CMK (cell line): ENCODE data around the gene PRAC1.
A peak's percentile ranks its signal among the peaks of the same experiment; 100 is the strongest.

Source experiments
- DNase-seq: peaks from one replicate; pipeline ENCODE4 v3.0.0-alpha.2; 2010; ENCODE audit warnings: low read depth

Gene PRAC1

DNA sequence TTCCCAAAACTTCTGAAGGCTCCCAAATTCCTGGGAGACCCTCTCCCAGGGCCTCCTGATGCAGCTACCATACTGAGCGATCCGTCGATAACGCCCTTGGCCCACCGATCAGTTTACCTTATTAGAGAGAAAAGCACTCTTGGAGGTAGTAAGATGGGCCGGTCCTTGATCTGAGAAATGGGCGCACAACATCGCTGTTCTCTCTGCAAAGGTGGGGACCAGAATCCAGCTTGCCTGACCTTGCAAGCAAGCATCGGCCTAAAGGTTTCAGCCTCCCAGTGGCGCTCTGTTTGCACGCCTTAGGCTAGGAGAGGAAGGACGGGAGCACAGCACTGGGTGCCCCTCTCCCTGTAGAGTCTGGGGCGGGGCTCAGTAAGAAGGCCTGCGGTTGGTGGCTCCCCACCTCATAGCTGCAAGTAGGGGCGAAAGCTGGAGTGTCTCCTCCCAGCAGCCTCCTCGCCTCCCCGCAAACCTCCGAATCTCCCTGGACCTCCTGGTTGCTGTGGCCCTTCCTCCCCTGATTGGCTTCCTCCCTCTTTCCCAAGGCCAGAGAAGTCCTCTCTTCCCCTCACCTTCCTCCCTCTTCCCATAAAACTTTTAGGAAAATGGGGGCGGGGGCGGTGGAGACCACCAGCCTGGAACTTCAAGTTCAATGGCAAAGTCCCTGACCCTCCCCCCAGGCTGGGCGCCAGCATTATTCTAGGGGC, at the start of gene PRAC1:
Gene PRAC1 (minus strand): TSS at position 318 of the 707 bp plus-strand sequence. CDS start 126 bp downstream, at position 192.
- DNase-seq, result no peak

DNA sequence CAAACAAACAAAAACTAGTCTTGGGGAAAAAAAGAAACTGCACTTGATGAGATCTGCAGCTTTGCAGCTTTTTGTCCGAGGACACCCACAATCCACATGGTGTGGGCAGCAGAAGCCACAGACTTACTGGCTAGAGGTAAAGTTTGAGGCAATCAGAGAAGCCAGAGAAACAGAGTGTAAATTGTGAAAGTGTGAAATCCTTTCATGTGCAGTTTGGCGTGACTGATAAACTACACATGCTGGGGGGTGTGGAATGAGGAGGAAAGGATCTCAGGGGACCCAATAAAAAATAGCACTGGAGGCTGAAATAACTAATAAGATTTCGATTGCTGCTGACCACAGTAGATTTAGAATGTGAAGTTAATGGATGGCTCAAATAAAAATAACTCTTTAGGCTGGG, 48.6 kb upstream of the PRAC1 start:
- no peak for DNase-seq

DNA sequence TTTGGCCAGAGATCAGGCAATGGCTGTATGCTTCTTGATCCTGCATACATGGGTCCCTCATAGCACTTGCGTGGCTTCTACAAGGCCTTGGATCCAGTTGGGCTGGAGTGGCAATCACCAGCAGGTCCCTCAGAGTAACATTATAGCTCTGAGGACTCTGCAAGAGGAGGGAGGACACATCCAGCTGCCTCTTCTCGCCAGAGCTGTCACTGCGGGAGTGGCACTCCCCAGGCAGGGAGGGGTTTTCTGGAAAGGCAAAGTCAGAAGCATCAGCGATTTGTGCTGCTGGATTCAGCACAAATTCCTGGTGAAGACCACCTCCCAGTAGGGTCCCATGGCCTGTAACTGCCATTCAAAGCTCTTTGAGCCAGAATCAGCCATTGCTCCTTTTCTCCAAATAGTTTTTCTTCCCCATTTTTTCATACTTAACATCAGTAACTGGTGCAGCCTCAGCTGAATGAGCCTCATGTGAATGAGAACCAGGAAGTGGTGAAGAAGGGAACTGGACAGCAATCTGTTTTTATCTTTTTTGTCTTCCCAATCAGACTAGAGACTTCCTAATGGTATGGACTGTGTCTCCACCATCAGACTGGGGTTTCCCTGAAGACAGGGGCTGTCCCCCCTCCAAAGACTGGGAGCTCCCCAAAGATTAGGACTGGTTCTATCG, 46.8 kb upstream of the PRAC1 start:
- DNase-seq, result no peak

DNA sequence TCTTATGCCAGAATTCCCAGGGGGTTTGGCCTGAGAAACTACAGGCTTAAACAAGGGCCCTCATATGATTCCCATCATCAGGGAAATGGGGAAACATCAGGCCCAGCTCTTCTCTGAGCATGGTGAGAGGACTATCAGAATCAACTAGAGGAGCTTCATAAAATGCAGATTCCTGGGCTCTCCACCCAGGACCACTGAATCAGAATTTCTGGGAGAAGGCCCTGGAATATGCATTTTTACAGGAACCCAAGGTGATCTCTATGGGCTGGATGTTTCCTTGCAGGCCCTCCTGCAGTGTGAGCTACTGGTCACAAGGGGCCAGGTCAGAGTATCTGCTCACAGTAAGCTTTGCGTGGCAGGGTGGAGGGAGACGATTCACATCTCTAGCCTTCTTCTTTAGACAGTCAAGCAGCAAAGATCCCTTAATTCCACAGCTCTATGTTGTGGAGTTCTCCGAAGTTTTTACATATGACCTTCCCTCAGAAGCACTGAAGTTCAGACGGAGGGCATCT, 45.0 kb upstream of the PRAC1 start:
- DNase-seq, result no peak

DNA sequence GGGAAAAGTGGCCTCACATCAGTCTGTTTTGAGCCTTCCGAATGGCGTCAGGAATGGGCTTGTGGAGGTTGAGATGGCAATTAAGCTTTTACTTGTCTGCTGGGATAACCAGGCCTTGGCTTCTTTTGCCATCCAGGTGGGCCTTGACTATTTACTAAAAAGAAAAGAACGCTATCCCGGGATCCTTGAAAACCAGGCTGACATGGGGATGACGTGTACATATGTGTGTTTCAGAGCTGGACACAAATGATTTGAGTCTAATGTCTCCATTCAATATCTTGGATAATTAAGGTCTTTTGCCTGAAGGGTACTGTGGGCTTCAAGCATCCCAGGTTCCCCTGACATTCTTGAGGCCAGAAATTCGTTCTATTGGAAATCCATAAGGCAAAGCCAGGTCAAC, 38.8 kb upstream of the PRAC1 start:
- no peak for DNase-seq

DNA sequence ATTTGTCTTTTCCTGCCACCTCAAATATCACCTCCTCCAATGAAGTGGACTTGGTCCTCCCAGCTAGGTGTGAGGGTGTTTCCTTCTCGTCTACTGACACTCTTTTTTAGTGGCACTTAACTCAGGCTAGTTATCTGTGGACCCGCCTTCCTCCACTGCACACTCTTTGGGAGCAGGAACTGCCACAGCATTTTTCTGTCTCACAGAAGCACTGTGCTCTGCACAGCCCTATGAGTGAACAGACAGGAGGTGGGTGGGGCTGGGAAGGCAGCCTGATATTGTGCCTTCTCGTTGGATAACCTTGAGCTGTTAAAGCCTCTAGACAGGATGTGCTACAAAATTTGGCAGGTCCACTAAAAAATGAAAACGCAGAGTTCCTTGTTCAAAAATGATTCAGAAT, 38.1 kb upstream of the PRAC1 start:
- DNase-seq, result no peak

DNA sequence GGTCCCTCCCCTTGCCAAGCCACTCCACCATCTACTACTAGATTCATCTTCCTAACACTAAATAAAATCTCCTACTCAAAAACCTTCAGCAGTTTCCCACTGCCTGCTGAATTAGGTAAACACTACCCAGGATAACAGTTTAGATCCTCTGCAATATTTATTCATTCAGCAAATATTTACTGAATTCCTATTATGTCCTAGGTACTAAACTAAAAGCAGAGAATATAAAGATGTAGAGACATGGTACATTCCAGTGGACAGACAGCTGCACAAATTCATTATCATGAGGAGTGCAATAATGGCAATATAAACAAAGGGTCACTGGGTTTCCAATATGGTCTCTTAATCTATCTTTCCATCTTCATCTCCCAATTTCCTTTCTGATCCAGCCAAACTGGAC, 37.0 kb upstream of the PRAC1 start:
- DNase-seq, result no peak

DNA sequence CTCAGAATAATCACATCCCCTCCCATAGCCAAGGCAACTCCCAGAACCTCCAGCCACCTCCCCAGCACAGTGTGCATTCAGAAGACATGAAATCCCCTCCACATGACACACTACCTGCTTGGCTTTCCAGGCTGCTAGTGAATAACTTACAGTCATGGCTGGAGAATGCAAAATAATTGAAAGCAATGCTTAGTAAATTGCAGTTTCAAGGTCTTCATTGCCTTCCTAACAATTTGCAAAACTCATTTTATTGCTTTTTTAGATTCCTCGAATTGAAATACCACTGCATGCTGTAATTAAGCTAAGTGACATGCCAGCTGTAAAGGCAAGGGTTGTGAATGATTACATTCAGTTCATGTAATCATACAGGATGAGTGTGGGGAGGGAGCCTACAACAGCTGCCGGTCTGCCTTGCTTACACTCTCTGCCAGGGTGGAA, 35.2 kb upstream of the PRAC1 start:
- DNase-seq, result no peak

DNA sequence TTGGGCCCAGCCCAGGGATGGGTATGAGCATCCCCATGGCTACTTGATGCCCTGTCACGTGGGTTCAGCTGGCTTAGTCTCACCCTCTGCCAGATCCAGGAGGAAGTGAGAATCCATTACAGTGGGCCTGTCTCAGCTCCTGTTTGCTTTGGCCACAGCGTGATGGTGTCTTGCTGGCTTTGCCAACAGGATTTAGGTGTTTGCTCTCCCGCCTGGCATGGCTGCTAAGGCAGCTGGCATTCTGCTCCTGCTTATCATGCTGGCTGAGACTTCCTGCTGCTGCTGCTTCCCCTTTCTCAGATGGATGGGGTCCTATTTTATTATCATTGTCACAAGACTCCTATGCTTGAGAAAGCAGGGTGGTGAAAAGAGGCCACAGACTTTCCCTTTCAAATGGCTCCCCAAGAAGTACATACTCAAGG, 34.5 kb upstream of the PRAC1 start:
- DNase-seq, result peak; percentile 12

DNA sequence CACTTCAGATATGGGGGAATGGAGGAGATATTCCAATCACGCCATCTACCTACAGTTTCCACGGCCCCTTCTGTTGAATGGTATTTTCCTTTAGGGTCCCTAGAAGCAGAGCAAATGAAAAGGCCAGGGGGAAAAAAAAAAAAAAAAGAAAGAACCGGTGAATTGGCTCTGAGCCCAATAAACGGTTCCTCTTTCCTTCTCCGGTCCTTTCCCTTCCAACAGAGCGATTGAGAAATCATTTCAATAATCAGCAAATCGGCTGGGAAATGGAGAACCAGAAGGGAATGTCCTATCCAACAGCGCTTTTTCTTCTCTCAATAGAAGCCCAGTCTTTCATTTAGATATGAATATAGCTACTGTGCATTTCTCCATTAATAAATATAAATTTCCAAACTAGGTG, 33.0 kb upstream of the PRAC1 start:
- no peak for DNase-seq

DNA sequence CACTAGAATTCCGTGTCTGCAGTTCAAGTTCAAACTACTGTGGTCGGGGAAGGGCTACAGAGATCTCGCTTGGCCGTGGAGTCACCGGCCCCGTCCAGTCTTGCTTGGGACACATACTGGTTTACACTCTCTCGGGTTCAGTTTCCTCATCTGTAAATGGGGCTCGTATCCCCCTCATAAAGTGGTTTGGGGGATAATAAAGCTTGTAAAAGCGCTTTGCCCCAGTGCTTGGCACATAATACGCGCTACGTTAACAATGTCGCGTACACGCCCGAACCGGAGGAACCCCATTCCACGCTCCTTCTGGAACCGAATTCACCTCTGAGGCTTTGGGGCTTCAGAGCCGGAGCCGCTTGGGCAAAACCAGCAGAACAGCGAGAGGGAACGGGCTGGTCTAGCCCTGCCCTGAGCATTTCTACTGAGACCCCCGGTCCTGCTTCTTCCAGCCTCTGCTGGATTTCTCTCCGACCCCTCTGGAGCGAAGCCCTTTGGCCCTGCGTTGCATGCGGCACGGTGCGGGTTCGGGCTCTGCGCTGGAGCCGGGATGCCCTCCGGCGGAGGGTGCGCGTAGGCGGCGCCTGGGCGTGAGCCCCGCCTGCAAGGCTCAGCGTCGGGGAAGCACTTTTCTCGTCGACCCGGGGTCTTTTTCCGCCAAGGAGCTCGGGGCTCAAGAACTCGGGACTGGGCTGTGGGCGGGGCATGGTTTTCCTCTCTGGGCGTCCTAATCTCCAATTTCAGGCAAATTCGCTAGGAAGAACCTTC, 32.4 kb upstream of the PRAC1 start:
- no peak for DNase-seq

DNA sequence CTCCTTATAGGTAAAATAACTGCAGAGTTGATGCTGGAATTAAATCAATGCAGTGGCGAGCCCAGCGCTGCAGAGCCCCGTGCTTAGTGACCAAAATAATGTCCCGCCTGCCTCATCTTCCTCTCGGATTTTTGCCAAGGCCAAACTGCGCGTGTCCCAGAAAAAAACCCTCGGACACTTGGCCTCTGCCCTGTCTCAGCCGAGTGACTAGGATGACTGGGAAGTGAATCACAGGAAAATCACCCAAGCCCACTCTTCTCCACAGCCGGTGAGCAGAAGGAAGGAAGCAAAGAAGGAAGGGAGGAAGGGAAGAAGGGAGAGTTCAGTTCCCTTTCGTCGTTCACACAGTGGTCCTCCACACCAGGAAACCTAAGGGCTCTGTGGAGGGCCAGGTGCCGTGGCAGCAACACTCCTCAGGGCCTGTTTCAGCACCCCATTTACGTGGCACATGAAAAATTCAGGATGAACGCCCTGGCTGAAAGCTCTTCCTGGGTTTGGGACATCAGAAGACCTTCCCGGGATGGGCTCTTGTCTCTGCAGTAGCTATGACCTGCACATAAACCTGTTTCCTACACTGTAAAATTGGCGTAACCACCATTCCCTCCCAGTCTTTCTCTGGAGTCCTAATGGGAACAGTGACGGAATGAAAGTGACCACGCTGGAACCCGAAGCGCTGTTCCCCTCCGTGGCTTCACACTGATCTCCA, 31.6 kb upstream of the PRAC1 start:
- DNase-seq, result no peak

DNA sequence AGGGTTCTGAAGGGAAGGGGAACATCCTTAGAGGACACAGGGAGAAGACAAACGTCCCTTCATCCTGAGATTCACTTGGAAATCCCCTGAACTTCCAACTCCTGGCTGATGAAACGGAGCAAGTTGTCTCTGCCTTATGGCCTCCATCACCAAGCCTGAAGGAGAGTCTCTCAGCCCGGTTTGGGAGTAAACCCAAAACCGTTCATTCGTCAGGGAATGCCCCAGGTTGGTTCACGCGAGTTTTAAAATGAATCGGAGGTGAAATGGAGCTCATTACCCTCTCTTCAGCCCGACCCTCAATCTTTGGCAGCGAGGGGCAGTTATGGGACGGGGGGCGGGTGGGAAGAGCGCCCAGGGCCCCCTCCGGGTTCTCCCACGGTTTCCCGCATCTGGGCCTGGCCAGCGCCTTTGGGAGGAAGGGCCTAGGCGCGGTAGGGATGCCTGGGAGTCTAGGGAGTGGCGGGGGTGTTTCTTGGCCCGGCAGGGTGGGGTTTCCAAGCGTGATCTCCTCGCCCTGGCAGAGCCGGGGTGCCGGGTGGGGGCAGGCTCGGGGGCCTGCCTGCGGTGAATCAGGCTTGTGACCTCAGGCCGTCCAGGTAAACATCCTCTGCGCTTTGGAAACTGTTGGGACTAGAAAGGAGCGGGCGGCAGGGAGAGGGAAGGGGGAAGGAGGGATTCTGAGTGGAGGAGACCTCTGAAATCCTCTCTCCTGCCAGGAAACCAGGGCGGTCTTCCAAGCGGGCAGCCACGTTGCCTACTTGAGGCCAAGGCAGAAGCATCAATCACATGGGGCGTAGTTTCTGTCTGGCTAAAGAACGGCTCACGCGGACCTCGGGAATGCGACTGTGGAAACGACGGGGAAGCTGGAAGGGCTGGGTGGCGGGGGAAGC, 30.3 kb upstream of the PRAC1 start:
- no peak for DNase-seq

DNA sequence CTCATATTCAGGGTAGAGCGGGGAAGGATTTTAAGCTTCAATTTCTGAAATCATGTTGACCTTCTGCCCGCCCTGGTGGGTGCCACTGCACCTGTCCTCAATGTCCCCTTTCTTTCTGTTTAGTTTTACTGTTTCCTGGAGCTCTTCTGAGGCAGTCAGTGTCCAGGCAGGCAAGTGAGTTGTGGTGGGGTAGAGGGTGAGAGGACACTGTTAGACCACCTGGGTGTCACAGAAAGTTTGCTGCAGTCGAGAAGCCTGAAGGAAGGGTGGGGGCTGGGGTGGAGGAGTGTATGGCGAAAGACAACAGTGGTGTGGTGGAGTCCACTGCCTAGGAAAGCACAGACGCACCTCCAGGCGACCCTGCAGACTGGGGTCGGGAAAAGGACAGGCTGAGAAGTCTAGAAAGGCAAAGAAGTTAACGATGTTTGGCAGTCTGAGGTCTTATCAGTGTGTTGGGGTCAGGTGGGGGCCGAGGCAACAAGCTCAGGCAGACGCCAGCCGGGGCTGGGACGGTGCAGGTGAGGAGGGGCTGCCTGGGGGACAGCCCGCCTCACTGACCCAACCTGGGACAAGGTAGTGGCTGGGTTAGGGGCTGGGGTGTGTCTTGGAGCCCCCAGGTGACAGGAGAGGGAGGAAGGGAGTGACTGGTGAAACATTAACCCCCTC, 29.5 kb upstream of the PRAC1 start:
- no peak for DNase-seq

DNA sequence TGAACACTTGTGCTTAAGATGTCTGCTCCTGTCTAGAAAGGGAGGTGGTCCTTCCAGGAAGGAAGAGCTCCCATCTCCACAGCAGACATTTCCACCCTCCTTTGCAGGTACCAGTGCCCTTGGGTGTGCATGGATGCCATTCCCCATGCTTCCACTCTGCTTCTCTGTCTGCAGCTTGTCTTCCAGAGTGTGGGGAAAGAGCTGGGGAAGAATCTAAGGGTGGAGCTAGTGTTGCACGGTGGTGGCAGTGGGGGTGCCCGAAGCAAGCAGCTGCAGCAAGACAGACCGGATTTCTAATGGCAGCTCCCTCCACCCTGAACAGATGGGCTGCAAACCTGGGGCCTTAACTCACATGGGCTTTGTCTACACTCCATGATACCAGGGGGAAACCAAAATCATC, 28.9 kb upstream of the PRAC1 start:
- DNase-seq, result no peak

DNA sequence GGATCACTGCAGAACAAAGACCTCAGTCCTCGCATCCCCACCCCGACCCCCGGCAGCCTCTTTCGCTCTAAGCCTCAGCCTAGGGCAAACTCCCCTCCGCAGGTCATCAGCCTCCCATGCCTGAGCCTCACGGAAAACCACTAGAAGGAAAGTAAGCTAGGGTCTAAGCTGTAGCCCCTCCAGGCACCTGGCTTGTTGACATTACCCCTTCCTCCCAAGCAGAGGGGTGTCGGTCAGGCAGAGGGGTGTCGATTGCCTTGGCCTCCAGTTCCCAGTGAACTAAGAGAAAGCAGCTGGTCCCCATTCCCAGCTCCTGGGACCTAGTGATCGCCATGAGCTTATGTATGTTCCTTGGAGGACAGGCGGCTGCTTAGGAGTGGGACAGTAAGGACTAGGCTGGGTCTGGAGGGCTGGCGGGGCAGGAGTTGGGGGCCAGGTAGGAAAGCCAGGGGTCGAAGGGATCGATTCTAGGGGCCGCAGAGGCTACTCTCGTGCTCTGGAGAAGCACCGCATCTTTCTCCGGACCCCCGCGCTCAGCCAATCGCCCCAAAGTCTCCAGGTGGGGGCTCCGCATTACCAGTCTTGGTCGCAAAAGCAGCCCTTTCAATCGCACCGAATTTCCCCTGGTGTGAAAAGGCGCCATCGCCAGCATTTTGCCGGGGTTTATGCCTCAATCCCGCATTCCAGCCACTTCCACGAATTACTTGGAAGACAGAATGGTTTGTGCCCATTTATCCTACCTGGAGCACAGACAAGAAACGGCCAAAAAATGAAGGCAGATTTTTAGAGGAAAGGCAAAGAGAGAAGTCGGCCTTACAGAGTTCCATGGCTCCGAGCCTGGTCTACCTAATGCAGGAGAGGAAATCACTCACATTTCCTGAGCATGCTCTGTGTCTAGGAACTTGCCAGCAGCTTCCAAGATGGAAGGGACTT, 27.6 kb upstream of the PRAC1 start:
- DNase-seq, result no peak

DNA sequence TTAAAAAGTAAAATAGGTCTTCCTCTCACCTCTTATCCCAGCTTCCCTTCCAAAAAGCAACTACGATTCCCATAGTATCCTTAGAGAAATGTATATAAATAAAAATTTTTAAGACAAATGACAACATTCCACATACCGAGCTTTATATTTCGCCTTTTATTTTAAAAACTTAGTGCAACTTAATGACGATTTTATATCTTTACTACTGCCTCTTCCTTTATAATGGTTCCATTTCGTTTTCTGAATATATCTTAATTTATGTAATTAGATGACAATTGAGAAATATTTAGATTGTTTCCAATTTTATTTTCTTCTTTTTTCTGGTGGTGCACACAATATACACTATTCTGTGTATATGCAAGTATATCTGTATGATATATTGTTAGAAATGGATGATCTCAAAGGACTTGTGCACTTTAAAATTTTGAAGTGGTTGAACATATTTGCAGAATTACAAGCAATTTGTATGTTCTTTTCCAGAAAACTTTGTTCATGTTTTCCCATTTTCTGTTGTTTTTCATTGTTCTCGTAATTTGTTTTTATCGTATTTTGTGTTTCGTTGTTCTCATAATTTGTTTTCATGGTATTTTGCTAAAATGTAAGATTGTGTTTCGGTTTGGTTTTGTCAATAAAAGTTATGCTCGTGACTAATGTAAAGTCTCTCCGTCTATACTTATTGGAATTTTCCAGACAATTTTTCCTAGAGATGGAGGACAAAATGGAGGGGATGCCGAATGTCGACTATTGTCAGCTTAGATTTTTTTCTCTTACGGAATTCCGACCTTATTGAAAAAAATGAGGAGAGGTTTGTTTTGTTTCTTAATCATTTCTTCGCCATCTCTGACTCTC, 26.6 kb upstream of the PRAC1 start:
- DNase-seq, result no peak
